Heart left ventricle (tissue), 13 donors: Measurements from ENCODE around the gene C17orf67.
A peak's percentile ranks its signal among the peaks of the same experiment; 100 is the strongest.

Experiments used
- POLR2A ChIP-seq, 2 donors: fragments of 450-650 bp; IDR thresholded peaks; one replicate each; pipeline ENCODE4 v1.6.1; 2017; ENCODE audit warnings: antibody characterized with exemption in 2 of 2, mild to moderate bottlenecking in 2 of 2, moderate library complexity in 2 of 2
- TF ChIP-seq, protein P1 (sequence below), 12 donors: fragments of 200-600 bp; sonication (generic) in 4 of 12; IDR thresholded peaks; one replicate each; pipeline versions ENCODE4 v1.5.0 to v1.8.0; 2018 to 2022; ENCODE audit warnings: antibody characterized with exemption in 12 of 12, mild to moderate bottlenecking in 5 of 12
- donor health status: ischemic (EF 13 %, LVEDD 7.1; RV severe dilation, severe dysfunction).
- donor health status: DM: no; HTN: yes; CAD: no.
- donor health status: DM: no; HTN: no; CAD: no.
- donor health status: ischemic (EF 25% LVEDD 6.9; RV normal size, moderate dysfunction).
- donor health status: ischemic (EF 25% LVEDD 5.7; RV mildly dilated, moderate dysfunction).
- donor health status: ischemic (EF 35%, LVEDD 5.7; RV mildly dilated, moderate dysfunction).
- donor health status: nonischemic (EF 11% LVEDD 7.7; RV severe dilation, severe dysfunction).
- donor health status: DM: yes; HTN: yes; CAD: no.
- donor health status: PGD.
- donor health status: ischemic (EF 29% LVEDD 5.4; RV normal size, mild dysfunction).
- donor health status: nonischemic (EF 23%, LVEDD 6.1; RV moderate dilation, normal function).

DNA sequence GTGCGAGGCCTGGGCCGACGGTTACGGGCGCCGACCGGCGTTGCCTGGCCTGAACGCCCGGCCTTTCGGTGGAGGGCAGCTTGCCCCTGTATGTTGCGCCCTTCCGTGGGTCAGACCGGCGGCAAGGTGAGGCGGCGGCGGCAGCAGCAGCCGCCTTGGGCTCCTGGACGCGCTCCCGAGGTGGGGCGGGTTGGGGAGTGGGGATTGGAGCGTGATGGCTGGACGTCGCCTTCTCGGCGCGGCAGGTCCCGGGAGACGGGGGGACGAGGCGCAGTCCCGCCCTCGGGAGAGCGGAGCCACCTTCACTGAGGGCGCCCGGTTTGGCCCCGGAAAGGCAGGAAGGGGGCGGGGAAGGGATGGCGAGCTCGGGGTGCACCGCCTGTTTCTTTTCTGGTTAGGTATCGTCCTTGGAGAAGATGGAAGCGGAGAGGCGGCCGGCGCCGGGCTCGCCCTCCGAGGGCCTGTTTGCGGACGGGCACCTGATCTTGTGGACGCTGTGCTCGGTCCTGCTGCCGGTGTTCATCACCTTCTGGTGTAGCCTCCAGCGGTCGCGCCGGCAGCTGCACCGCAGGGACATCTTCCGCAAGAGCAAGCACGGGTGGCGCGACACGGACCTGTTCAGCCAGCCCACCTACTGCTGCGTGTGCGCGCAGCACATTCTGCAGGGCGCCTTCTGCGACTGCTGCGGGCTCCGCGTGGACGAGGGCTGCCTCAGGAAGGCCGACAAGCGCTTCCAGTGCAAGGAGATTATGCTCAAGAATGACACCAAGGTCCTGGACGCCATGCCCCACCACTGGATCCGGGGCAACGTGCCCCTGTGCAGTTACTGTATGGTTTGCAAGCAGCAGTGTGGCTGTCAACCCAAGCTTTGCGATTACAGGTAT lies 902 bp upstream of the C17orf67 start:
- TF ChIP-seq, protein P1, sequence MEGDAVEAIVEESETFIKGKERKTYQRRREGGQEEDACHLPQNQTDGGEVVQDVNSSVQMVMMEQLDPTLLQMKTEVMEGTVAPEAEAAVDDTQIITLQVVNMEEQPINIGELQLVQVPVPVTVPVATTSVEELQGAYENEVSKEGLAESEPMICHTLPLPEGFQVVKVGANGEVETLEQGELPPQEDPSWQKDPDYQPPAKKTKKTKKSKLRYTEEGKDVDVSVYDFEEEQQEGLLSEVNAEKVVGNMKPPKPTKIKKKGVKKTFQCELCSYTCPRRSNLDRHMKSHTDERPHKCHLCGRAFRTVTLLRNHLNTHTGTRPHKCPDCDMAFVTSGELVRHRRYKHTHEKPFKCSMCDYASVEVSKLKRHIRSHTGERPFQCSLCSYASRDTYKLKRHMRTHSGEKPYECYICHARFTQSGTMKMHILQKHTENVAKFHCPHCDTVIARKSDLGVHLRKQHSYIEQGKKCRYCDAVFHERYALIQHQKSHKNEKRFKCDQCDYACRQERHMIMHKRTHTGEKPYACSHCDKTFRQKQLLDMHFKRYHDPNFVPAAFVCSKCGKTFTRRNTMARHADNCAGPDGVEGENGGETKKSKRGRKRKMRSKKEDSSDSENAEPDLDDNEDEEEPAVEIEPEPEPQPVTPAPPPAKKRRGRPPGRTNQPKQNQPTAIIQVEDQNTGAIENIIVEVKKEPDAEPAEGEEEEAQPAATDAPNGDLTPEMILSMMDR (IDR thresholded peaks at IDR 0.05): peak in 2 of 12 donors; percentile 7 to 10
- no peak for TF ChIP-seq POLR2A (IDR thresholded peaks at IDR 0.05)
